ENCODE data around the gene TMEM184B. TPM values are rescaled to one million over a fixed set of nuclear protein-coding genes. Genes with fewer than 3 reads are reported as not detected.

TMEM184B gene
- total RNA-seq, 1 donor from 2014 or later, result 81.0 TPM

DNA sequence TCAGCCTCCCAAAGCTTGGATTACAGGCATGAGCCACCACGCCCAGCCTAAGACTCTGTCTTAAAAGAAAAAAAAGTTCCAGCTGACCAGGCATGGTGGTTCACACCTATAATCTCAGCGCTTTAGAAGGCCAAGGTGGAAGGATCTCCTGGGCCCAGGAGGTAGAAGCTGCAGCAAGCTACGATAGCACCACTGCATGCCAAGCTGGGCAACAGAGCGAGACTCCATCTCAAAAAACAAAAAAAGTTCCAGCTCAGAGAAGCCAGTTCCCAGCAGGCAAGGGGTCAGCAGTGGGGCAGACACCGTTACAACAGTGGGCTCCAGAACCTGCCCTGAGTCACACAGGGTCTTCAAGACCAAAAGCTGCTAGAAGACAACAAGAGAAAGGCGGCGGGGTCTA lies 3.3 kb downstream of the TMEM184B start:
- Mint-ChIP-seq H3K4me3 (ENCODE audit: unreplicated experiment) (no peak overlapping the region), H3K4me1 (ENCODE audit: low read depth, unreplicated experiment) (peaks cover 32% of the 10 kb centered on the region), H3K9me3 (ENCODE audit: unreplicated experiment) (peaks cover 11% of the 10 kb centered on the region), H3K27ac (ENCODE audit: unreplicated experiment) (no peak overlapping the region), H3K27me3 (ENCODE audit: unreplicated experiment) (peaks cover 7% of the 10 kb centered on the region), H3K36me3 (ENCODE audit: unreplicated experiment) (no peaks in the 10 kb centered on the region)
- no peak for DNase-seq
- no peak for TF ChIP-seq CTCF (IDR thresholded peaks at IDR 0.05; ENCODE audit: partially characterized antibody, unreplicated experiment)

GRCh38 chr22:38267086-38267485 lies 5.7 kb downstream of the TMEM184B start:
- no peak overlapping the region for H3K4me3 Mint-ChIP-seq (ENCODE audit: unreplicated experiment)
- H3K9me3 Mint-ChIP-seq (ENCODE audit: unreplicated experiment), result peaks cover 2% of the 10 kb centered on the region
- no peak for TF ChIP-seq CTCF (IDR thresholded peaks at IDR 0.05; ENCODE audit: partially characterized antibody, unreplicated experiment)
- peaks cover 23% of the 10 kb centered on the region for H3K4me1 Mint-ChIP-seq (ENCODE audit: low read depth, unreplicated experiment)
- peaks cover 5% of the 10 kb centered on the region for H3K36me3 Mint-ChIP-seq (ENCODE audit: unreplicated experiment)
- no peak overlapping the region for H3K27ac Mint-ChIP-seq (ENCODE audit: unreplicated experiment)
- no peak for DNase-seq
- H3K27me3 Mint-ChIP-seq (ENCODE audit: unreplicated experiment), result no peaks in the 10 kb centered on the region

DNA sequence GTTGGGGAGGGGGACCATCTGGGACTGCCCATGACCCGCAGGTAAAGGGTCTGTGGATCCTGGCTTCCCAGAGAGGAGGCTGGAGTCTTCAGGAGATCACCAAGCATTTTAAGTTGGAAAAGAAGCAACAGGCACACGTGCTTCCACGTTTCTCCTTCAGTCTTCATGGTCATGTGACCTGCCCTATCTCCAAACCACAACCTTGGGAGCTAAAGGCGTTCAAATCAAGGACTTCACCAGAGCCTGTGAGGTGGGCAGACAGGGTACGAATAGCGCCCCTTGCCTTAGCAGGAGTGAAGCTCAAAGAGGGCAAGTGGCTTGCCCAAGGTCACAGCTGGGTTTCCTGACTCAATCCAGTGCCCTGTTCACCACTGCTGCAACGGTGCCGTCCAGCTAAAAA lies 6.7 kb downstream of the TMEM184B start:
- no peak for DNase-seq
- H3K4me1 Mint-ChIP-seq (ENCODE audit: low read depth, unreplicated experiment), result peaks cover 25% of the 10 kb centered on the region
- peaks cover 2% of the 10 kb centered on the region for H3K9me3 Mint-ChIP-seq (ENCODE audit: unreplicated experiment)
- H3K36me3 Mint-ChIP-seq (ENCODE audit: unreplicated experiment), result peaks cover 5% of the 10 kb centered on the region
- TF ChIP-seq CTCF (IDR thresholded peaks at IDR 0.05; ENCODE audit: partially characterized antibody, unreplicated experiment), result no peak
- H3K27me3 Mint-ChIP-seq (ENCODE audit: unreplicated experiment), result no peaks in the 10 kb centered on the region
- H3K4me3 Mint-ChIP-seq (ENCODE audit: unreplicated experiment), result no peak overlapping the region
- H3K27ac Mint-ChIP-seq (ENCODE audit: unreplicated experiment), result no peak overlapping the region

DNA sequence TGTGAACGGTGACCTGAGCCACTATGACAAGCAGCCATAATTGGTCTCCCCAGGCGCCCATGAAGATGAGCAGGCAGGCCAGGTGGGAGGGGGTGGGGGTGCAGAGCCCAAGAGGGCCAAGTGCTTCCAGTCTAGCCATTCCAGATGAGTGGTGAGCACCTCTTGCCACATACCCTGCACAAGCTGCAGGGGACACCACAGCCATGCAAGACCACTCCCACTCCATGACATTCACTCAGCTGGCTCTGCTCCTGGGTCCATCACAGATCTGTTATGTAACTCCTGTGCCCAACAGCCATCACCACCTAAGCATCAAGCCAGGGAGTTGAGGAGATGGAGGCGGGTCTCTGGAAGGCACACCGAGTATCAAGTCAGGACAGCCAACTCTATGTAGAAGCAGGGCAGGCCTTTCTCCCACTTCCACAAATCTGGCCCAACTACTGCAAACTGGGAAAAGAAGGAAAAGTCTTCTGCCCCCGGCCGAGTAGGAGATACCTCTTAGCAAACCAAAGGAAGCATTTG lies 8.4 kb downstream of the TMEM184B start:
- no peaks in the 10 kb centered on the region for H3K27me3 Mint-ChIP-seq (ENCODE audit: unreplicated experiment)
- no peak overlapping the region for H3K4me3 Mint-ChIP-seq (ENCODE audit: unreplicated experiment)
- peaks cover 2% of the 10 kb centered on the region for H3K9me3 Mint-ChIP-seq (ENCODE audit: unreplicated experiment)
- H3K36me3 Mint-ChIP-seq (ENCODE audit: unreplicated experiment), result peaks cover 9% of the 10 kb centered on the region
- peaks cover 24% of the 10 kb centered on the region for H3K4me1 Mint-ChIP-seq (ENCODE audit: low read depth, unreplicated experiment)
- H3K27ac Mint-ChIP-seq (ENCODE audit: unreplicated experiment), result no peak overlapping the region
- no peak for DNase-seq
- TF ChIP-seq CTCF (IDR thresholded peaks at IDR 0.05; ENCODE audit: partially characterized antibody, unreplicated experiment), result no peak

DNA sequence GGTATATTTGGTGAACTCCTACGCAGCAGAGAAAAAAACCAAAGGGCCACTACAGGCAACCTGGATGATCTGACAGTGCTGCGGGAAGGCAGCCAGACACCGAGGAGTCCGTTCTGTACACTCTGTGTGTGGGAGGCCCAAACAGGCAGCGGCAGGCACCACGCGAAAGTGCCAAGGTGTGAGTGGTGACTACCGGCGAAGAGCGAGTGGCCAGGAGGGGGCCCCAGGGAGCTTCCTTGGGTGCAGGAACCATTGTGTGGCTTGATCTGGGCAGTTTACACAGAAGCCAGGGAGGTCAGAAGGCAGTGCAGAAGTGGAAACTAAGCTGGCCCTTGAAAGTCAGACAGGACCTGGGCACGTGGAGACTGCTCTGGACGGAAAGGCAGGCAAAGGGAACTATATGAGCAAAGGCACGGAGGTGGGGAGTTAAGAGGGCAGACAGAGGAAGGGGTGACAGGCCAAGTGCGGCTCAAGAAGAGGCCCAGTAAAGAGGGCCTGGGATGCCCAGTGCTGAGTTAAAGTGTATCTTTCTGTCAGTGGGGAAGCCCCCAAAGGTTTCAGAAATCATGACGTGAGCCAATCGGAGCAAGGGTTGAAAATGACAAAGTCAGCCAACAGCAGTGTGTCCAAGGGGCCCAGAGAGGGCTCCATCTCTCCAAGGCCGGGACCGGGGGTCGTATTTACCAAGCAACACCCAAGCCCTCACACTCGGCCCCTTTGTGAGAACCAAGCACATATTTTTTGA lies 10.6 kb downstream of the TMEM184B start:
- Mint-ChIP-seq H3K36me3 (ENCODE audit: unreplicated experiment) (peaks cover 9% of the 10 kb centered on the region), H3K4me3 (ENCODE audit: unreplicated experiment) (no peak overlapping the region), H3K27me3 (ENCODE audit: unreplicated experiment) (no peaks in the 10 kb centered on the region), H3K27ac (ENCODE audit: unreplicated experiment) (peak overlapping the region; percentile 49), H3K9me3 (ENCODE audit: unreplicated experiment) (peaks cover 4% of the 10 kb centered on the region), H3K4me1 (ENCODE audit: low read depth, unreplicated experiment) (peaks cover 27% of the 10 kb centered on the region)
- no peak for TF ChIP-seq CTCF (IDR thresholded peaks at IDR 0.05; ENCODE audit: partially characterized antibody, unreplicated experiment)
- no peak for DNase-seq

Data from glutamatergic neuron (in vitro differentiated cells).